Erythroblast (primary cell): ENCODE measurements around the gene PPP1R1B.
A peak's percentile ranks its signal among the peaks of the same experiment; 100 is the strongest.

Experiments used
- DNase-seq, 2 experiments: peaks; one replicate each; lab custom pipeline; 2025; lab: John Stamatoyannopoulos, UW
- GATA1 ChIP-seq: IDR thresholded peaks from 2 replicates; pipeline ENCODE4 v1.6.1; 2011; ENCODE audit warnings: low read depth, mild to moderate bottlenecking, control low read depth, low read length, moderate library complexity
- POLR2A ChIP-seq: IDR thresholded peaks from 2 replicates; pipeline ENCODE4 v1.6.1; 2011; ENCODE audit warnings: mild to moderate bottlenecking, low read length

PPP1R1B gene

DNA sequence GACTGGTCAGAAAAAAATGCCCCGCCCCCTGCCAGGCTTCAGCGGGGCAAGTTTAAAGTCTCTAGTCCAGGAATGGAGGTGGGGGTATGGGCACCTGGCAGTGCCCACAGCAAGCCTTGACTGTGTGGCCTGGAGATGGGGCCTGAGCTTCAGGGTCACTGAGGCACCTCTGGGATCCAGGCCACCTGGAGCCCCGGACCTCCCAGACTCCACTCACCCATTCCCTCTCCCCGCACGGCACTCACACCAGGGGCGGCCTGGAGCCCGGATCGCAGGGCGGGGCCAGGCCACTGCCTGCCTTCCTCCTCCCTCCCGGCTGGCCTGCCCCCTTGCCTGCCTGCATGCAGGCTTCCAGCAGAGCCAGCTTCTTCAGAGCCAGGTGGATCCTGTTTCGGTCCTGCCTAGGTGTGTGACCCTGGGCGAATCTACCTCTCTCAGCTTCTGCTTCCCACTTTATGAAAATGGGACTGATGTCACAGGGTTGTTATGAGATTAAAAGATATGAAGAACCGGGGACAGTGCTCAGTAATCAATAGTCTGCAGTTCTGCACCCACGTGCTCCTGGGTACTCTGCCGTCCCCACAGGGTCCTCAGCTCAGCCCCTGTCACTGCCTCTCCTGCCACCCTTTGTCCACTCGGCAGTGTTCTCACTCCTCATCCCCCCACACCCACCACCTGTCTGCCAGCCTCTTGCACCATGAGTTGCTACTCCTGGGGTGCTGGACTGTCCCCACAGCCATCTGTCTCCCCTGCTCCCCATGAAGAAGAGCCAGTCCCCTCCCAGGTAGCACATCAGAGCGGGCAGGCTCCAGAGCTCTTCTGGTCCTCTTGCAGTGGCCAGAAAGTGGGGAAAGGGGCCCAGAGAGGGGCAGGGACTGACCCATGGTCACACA lies 37.2 kb downstream of the PPP1R1B start:
- peak; percentile 51 to 53 for DNase-seq
- TF ChIP-seq GATA1 (no peak), POLR2A (no peak)

- DNase-seq: no peak
- no peak for TF ChIP-seq POLR2A
- no peak for TF ChIP-seq GATA1
Measured at GRCh38 chr17:39664581-39665561, 38.1 kb downstream of the PPP1R1B start, which contains the start of gene TCAP. Gene TCAP (plus strand): TSS chr17:39665349. CDS start chr17:39665360, 11 bp downstream.

DNA sequence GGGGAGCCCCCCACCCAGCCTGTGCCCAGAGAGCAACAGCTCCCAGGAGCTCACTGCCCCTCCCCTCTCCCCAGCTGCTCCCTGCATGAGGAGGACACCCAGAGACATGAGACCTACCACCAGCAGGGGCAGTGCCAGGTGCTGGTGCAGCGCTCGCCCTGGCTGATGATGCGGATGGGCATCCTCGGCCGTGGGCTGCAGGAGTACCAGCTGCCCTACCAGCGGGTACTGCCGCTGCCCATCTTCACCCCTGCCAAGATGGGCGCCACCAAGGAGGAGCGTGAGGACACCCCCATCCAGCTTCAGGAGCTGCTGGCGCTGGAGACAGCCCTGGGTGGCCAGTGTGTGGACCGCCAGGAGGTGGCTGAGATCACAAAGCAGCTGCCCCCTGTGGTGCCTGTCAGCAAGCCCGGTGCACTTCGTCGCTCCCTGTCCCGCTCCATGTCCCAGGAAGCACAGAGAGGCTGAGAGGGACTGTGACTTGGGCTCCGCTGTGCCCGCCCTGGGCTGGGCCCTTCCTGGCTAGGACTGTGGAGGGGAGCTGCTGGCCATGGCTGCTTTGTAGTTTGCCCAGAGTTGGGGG lies 39.0 kb downstream of the PPP1R1B start:
- peak in 1 of 2 experiments; percentile 22 for DNase-seq
- TF ChIP-seq POLR2A (no peak), GATA1 (no peak)

- no peak for DNase-seq
- no peak for TF ChIP-seq POLR2A
- TF ChIP-seq GATA1: no peak
Measured at GRCh38 chr17:39666231-39666600, 39.5 kb downstream of the PPP1R1B start.

GRCh38 chr17:39666601-39667261 lies 40.0 kb downstream of the PPP1R1B start:
- TF ChIP-seq GATA1 (no peak), POLR2A (no peak)
- DNase-seq: peak; percentile 51 to 58

DNA sequence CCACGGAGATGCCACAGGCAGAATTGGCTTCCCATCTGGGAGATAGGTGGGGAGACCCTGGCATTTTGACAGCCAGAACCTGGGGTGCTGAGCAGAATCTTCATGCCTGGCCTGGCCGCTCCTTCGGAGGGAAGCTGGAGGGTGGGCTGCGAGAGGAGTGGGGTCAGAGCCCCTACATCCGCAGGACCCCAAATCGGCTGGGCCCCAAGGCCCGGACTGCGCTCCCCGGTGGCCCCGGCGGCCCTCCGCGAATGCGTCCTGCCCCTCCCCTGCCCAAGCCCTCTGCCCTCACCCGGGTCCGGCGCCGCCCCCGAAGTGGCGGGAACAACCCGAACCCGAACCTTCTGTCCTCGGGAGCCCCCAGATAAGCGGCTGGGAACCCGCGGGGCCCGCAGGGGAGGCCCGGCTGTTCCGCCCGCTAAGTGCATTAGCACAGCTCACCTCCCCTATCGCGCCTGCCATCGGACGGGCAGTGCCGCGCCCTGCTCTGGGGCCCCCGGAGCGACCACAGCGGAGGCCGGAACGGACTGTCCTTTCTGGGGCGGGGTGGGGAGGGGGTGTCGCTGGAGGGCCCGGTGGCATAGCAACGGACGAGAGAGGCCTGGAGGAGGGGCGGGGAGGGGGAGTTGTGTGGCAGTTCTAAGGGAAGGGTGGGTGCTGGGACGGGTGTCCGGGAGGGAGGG lies 40.7 kb downstream of the PPP1R1B start:
- peak; percentile 86 to 91 for DNase-seq
- TF ChIP-seq GATA1 (peak; percentile 44), POLR2A (peak; percentile 31)

DNA sequence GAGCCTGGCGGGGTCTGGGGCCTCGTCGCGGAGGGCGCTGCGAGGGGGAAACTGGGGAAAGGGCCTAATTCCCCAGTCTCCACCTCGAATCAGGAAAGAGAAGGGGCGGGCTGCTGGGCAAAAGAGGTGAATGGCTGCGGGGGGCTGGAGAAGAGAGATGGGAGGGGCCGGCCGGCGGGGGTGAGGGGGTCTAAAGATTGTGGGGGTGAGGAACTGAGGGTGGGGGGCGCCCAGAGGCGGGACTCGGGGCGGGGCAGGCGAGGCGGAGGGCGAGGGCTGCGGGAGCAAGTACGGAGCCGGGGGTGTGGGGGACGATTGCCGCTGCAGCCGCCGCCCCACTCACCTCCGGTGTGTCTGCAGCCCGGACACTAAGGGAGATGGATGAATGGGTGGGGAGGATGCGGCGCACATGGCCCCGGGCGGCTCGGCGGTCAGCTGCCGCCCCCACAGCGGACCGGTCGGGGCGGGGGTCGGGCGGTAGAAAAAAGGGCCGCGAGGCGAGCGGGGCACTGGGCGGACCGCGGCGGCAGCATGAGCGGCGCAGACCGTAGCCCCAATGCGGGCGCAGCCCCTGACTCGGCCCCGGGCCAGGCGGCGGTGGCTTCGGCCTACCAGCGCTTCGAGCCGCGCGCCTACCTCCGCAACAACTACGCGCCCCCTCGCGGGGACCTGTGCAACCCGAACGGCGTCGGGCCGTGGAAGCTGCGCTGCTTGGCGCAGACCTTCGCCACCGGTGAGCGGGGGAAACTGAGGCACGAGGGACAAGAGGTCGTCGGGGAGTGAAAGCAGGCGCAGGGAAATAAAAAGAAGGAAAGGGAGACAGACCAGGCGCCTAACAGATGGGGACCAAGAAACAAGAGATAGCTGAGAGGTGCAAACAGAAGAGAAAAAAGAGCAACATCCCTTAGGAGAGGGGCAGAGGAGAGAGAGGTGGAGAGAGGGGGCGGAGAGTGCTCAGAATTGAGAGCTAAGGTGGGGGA lies 41.5 kb downstream of the PPP1R1B start, which contains the start of gene PNMT:
TSS of gene PNMT (plus strand) at position 509 of the 980 bp plus-strand sequence. CDS start at position 532, 23 bp downstream.
- peak; percentile 30 for TF ChIP-seq POLR2A
- no peak for TF ChIP-seq GATA1
- peak; percentile 87 to 89 for DNase-seq

DNA sequence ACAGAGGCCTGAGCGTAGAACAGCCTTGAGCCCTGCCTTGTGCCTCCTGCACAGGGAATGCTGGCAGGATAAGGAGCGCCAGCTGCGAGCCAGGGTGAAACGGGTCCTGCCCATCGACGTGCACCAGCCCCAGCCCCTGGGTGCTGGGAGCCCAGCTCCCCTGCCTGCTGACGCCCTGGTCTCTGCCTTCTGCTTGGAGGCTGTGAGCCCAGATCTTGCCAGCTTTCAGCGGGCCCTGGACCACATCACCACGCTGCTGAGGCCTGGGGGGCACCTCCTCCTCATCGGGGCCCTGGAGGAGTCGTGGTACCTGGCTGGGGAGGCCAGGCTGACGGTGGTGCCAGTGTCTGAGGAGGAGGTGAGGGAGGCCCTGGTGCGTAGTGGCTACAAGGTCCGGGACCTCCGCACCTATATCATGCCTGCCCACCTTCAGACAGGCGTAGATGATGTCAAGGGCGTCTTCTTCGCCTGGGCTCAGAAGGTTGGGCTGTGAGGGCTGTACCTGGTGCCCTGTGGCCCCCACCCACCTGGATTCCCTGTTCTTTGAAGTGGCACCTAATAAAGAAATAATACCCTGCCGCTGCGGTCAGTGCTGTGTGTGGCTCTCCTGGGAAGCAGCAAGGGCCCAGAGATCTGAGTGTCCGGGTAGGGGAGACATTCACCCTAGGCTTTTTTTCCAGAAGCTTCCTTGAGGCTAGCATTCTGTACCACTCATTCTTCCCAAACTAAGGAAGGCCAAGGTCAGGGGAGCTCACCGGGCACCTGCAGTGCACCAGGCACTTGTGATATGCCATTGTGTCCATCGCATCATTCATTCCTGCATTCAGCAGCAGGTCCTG lies 43.4 kb downstream of the PPP1R1B start:
- no peak for TF ChIP-seq POLR2A
- no peak for TF ChIP-seq GATA1
- DNase-seq: no peak

GRCh38 chr17:39670746-39671145 lies 44.0 kb downstream of the PPP1R1B start:
- no peak for TF ChIP-seq POLR2A
- no peak for TF ChIP-seq GATA1
- DNase-seq: no peak

DNA sequence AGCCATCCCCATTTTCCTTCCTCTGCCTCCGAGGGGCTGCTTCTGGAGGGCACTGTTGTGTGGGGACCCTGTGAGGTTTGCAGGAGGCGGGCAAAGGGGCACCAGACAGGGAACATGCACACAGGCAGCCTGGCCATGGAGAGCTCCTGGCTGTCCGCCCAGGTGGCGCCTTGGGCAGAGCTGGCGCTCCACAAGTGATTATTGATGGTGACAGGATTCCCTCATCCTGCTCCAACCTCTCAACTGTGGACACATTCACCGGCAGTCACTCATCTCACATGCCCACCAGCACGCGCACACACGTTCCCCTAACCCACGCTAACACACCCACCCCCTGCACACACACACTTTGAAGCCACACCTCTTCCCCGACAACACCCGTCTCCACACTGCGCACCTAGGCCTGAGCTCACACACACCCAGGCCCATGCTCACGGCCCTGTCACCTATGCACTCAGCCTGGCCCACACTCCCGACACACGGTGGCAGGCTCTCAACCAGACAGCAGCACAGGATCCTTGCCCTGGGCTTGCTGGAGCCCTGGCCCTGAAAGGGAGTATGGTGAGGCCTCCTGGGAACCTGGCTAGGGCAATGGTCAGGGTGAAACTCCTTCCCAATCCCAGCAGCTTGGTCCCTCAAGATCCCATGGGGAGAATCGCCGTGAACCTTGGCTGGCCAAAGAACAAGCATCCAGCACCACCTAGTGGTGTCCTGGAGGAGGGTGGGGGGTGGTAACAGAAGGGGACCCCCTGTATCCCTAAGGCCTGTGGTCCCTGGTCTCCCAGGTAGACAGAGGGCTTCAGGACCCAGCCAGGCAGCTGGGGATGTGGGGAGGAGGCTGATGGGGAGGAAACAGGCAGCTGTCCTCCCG lies 45.1 kb downstream of the PPP1R1B start:
- no peak for TF ChIP-seq POLR2A
- no peak for TF ChIP-seq GATA1
- DNase-seq: peak; percentile 39 to 42
